Ishikawa (cell line): ENCODE results near the gene ATP1A3.

Experiments used
- TAF1 ChIP-seq: IDR thresholded peaks from 2 replicates; pipeline ENCODE4 v1.6.1; 2012; ENCODE audit warnings: low read depth, mild to moderate bottlenecking
- YY1 ChIP-seq: IDR thresholded peaks from 2 replicates; pipeline ENCODE4 v1.6.1; 2012; ENCODE audit warnings: low read depth

DNA sequence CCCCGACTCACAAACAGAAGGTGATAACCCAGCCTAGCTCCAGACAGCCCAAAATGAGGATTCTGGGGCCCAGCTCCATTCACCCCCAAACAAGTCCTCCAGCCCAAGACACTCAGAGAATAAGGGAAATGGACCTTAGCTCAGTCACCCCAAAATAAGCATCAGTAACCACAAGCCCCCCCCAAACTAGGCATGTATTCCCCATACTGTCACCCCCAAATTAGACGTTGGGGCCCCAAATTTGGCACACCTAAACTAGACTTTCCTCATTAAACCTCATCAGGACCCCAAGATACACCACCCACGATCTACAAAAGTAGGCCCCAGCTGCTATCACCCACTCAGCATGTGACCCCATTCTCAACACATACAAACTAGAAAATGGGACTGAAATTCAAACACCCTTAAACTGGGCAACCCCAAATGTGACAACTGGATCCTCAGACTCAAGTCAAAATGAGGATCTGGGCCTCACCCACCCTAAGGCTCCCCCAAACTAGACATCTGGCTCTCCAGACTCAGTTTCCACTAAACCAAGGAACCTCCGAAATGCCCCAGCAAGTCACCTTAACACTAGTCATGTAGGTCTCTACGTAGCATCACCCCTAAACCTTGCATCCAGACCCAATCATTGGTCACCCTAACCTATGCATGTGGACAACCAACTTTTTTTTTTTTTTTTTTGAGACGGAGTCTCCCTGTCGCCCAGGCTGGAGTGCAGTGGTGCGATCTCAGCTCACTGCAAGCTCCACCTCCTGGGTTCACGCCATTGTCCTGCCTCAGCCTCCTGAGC, 52.4 kb downstream of the ATP1A3 start:
- TF ChIP-seq YY1: no peak
- TF ChIP-seq TAF1: no peak
